Measurements from ENCODE around the gene CPTP.
"Not testable (repeated sequence)": the region's sequence is repeated elsewhere in the genome, so short reads cannot be mapped to it uniquely, and the experiment has no call there.

The CPTP gene

GRCh38 chr1:1314237-1314586 lies 10.4 kb upstream of the CPTP start:
- Histone ChIP-seq H2AFZ (ENCODE audit: low read length) (no peak overlapping the region), H3K27ac (ENCODE audit: low read length) (no peak overlapping the region), H3K36me3 (replicated peaks; ENCODE audit: insufficient read depth, low read length) (0 out of 2 replicates have a peak, but pooled peaks cover 7% of the 10 kb centered on the region), H4K20me1 (ENCODE audit: insufficient read depth, low read length) (no peaks in the 10 kb centered on the region), H3F3A (ENCODE audit: insufficient read depth, low read length) (peaks cover 5% of the 10 kb centered on the region; the same call in 1 of the 2 replicates), H3K27me3 (replicated peaks; ENCODE audit: insufficient read depth, low read length) (no peaks in the 10 kb centered on the region), H3K9me3 (replicated peaks; ENCODE audit: insufficient read depth, low read length) (no peaks in the 10 kb centered on the region), H3K79me2 (ENCODE audit: low read length) (peaks cover 47% of the 10 kb centered on the region), H3K9me2 (replicated peaks; ENCODE audit: insufficient read depth, low read length) (no peaks in the 10 kb centered on the region), H3K4me3 (ENCODE audit: low read length) (no peak overlapping the region), H3K4me1 (ENCODE audit: low read length) (no peaks in the 10 kb centered on the region; the same call in 1 of the 2 replicates), H3K4me2 (ENCODE audit: low read depth, low read length) (no peak overlapping the region), H3K9ac (ENCODE audit: low read length) (no peak overlapping the region)
- TF ChIP-seq EZH2phosphoT487 (IDR thresholded peaks at IDR 0.05; ENCODE audit: low read length) (no peak), CTCF (IDR thresholded peaks at IDR 0.05; ENCODE audit: low read length) (no peak), EZH2 (optimal IDR thresholded peaks at IDR 0.05; ENCODE audit: low read depth, low read length) (no peak)
- DNase-seq: no peak

- peaks cover 5% of the 10 kb centered on the region; the same call in 1 of the 2 replicates for H3F3A ChIP-seq (ENCODE audit: insufficient read depth, low read length)
- H3K27ac ChIP-seq (ENCODE audit: low read length): no peak overlapping the region
- no peaks in the 10 kb centered on the region; the same call in 1 of the 2 replicates for H3K4me1 ChIP-seq (ENCODE audit: low read length)
- H3K4me2 ChIP-seq (ENCODE audit: low read depth, low read length): no peak overlapping the region
- H3K9ac ChIP-seq (ENCODE audit: low read length): no peak overlapping the region
- TF ChIP-seq CTCF (IDR thresholded peaks at IDR 0.05; ENCODE audit: low read length): no peak
- TF ChIP-seq EZH2 (optimal IDR thresholded peaks at IDR 0.05; ENCODE audit: low read depth, low read length): no peak
- no peak for TF ChIP-seq EZH2phosphoT487 (IDR thresholded peaks at IDR 0.05; ENCODE audit: low read length)
- no peaks in the 10 kb centered on the region for H3K27me3 ChIP-seq (replicated peaks; ENCODE audit: insufficient read depth, low read length)
- no peak for DNase-seq
- 0 out of 2 replicates have a peak, but pooled peaks cover 7% of the 10 kb centered on the region for H3K36me3 ChIP-seq (replicated peaks; ENCODE audit: insufficient read depth, low read length)
- no peak overlapping the region for H3K4me3 ChIP-seq (ENCODE audit: low read length)
- no peak overlapping the region for H2AFZ ChIP-seq (ENCODE audit: low read length)
- H4K20me1 ChIP-seq (ENCODE audit: insufficient read depth, low read length): no peaks in the 10 kb centered on the region
- no peaks in the 10 kb centered on the region for H3K9me3 ChIP-seq (replicated peaks; ENCODE audit: insufficient read depth, low read length)
- no peaks in the 10 kb centered on the region for H3K9me2 ChIP-seq (replicated peaks; ENCODE audit: insufficient read depth, low read length)
- H3K79me2 ChIP-seq (ENCODE audit: low read length): peaks cover 47% of the 10 kb centered on the region
These were observed 9.8 kb upstream of the CPTP start for GRCh38 chr1:1314678-1315335.

- Histone ChIP-seq H3K4me3 (ENCODE audit: low read length) (no peak overlapping the region), H3K4me2 (ENCODE audit: low read depth, low read length) (no peak overlapping the region), H3K36me3 (replicated peaks; ENCODE audit: insufficient read depth, low read length) (0 out of 2 replicates have a peak, but pooled peaks cover 7% of the 10 kb centered on the region), H4K20me1 (ENCODE audit: insufficient read depth, low read length) (no peaks in the 10 kb centered on the region), H3K79me2 (ENCODE audit: low read length) (peaks cover 47% of the 10 kb centered on the region), H2AFZ (ENCODE audit: low read length) (no peak overlapping the region), H3K9me2 (replicated peaks; ENCODE audit: insufficient read depth, low read length) (no peaks in the 10 kb centered on the region), H3K9ac (ENCODE audit: low read length) (no peak overlapping the region), H3K9me3 (replicated peaks; ENCODE audit: insufficient read depth, low read length) (no peaks in the 10 kb centered on the region), H3F3A (ENCODE audit: insufficient read depth, low read length) (peaks cover 5% of the 10 kb centered on the region; the same call in 1 of the 2 replicates), H3K4me1 (ENCODE audit: low read length) (no peaks in the 10 kb centered on the region), H3K27me3 (replicated peaks; ENCODE audit: insufficient read depth, low read length) (no peaks in the 10 kb centered on the region), H3K27ac (ENCODE audit: low read length) (no peak overlapping the region)
- TF ChIP-seq CTCF (IDR thresholded peaks at IDR 0.05; ENCODE audit: low read length) (no peak), EZH2phosphoT487 (IDR thresholded peaks at IDR 0.05; ENCODE audit: low read length) (no peak), EZH2 (optimal IDR thresholded peaks at IDR 0.05; ENCODE audit: low read depth, low read length) (no peak)
- DNase-seq: no peak
These were observed 9.1 kb upstream of the CPTP start for GRCh38 chr1:1315435-1315954.

GRCh38 chr1:1316199-1316598 lies 8.4 kb upstream of the CPTP start:
- H3K9me3 ChIP-seq (replicated peaks; ENCODE audit: insufficient read depth, low read length); H3K36me3 ChIP-seq (replicated peaks; ENCODE audit: insufficient read depth, low read length); H3K4me3 ChIP-seq (ENCODE audit: low read length); H3K4me1 ChIP-seq (ENCODE audit: low read length); H2AFZ ChIP-seq (ENCODE audit: low read length); H3F3A ChIP-seq (ENCODE audit: insufficient read depth, low read length); H4K20me1 ChIP-seq (ENCODE audit: insufficient read depth, low read length); DNase-seq; H3K27me3 ChIP-seq (replicated peaks; ENCODE audit: insufficient read depth, low read length); H3K9me2 ChIP-seq (replicated peaks; ENCODE audit: insufficient read depth, low read length); H3K4me2 ChIP-seq (ENCODE audit: low read depth, low read length); H3K9ac ChIP-seq (ENCODE audit: low read length); H3K27ac ChIP-seq (ENCODE audit: low read length): not testable (repeated sequence)
- peaks cover 54% of the 10 kb centered on the region for H3K79me2 ChIP-seq (ENCODE audit: low read length)

All from MM.1S (cell line).